PFSK-1 (cell line): ENCODE data around the gene IL34.

Source experiments
- FOXP2 ChIP-seq: optimal IDR thresholded peaks from 2 replicates; pipeline ENCODE3; 2011; ENCODE audit warnings: borderline replicate concordance, control low read depth, inconsistent platforms; ENCODE audit not compliant: insufficient read depth; ENCODE audit errors: extremely low read length, extremely low read depth
- POLR2AphosphoS5 ChIP-seq: IDR thresholded peaks from 2 replicates; pipeline ENCODE4 v1.6.1; 2012; ENCODE audit warnings: low read depth, mild to moderate bottlenecking, control low read depth, low read length, moderate library complexity
- REST ChIP-seq, 2 experiments: IDR thresholded peaks; 2 replicates each; pipeline versions ENCODE4 v1.6.1 to v1.8.0; 2011 to 2012; ENCODE audit warnings: low read depth in 2 of 2, low read length in 2 of 2, control low read depth in 1 of 2, inconsistent platforms in 1 of 2, mild to moderate bottlenecking in 1 of 2, moderate library complexity in 1 of 2; ENCODE audit not compliant: insufficient read depth in 1 of 2
- SIN3A ChIP-seq: IDR thresholded peaks from 2 replicates; pipeline ENCODE4 v1.6.1; 2012; ENCODE audit warnings: mild to moderate bottlenecking, low read length, moderate library complexity, borderline replicate concordance; ENCODE audit not compliant: insufficient read depth
- TAF1 ChIP-seq: IDR thresholded peaks from 2 replicates; pipeline ENCODE4 v1.6.1; 2012; ENCODE audit warnings: low read length, control low read depth, borderline replicate concordance; ENCODE audit not compliant: insufficient read depth

Gene IL34

GRCh38 chr16:70699696-70700095 is 53.3 kb downstream of the IL34 start:
- no peak for TF ChIP-seq REST (IDR thresholded peaks at IDR 0.05; ENCODE audit: insufficient read depth in 1 of 2, low read depth in 2 of 2, low read length in 2 of 2)

- TF ChIP-seq TAF1 (no peak), SIN3A (no peak), FOXP2 (no peak), REST (IDR thresholded peaks at IDR 0.05; ENCODE audit: insufficient read depth in 1 of 2, low read depth in 2 of 2, low read length in 2 of 2) (no peak), POLR2AphosphoS5 (no peak)
These were observed 54.0 kb downstream of the IL34 start for GRCh38 chr16:70700101-70701020.

- TF ChIP-seq POLR2AphosphoS5: no peak
- no peak for TF ChIP-seq FOXP2
- TF ChIP-seq TAF1: no peak
- no peak for TF ChIP-seq SIN3A
- no peak for TF ChIP-seq REST (IDR thresholded peaks at IDR 0.05; ENCODE audit: insufficient read depth in 1 of 2, low read depth in 2 of 2, low read length in 2 of 2)
These were observed 54.7 kb downstream of the IL34 start for GRCh38 chr16:70701036-70701435.

GRCh38 chr16:70701596-70701995 is 55.2 kb downstream of the IL34 start:
- TF ChIP-seq REST (IDR thresholded peaks at IDR 0.05; ENCODE audit: insufficient read depth in 1 of 2, low read depth in 2 of 2, low read length in 2 of 2): no peak

- TF ChIP-seq FOXP2 (no peak), POLR2AphosphoS5 (no peak), SIN3A (no peak), TAF1 (no peak), REST (IDR thresholded peaks at IDR 0.05; ENCODE audit: insufficient read depth in 1 of 2, low read depth in 2 of 2, low read length in 2 of 2) (no peak)
These were observed 55.6 kb downstream of the IL34 start for GRCh38 chr16:70701998-70702397.
